ENCODE results near the gene RASA3. TPM values are rescaled to one million over a fixed set of nuclear protein-coding genes. Genes with fewer than 3 reads are reported as not detected.
A peak's percentile ranks its signal among the peaks of the same experiment; 100 is the strongest.

RASA3 gene
- total RNA-seq, 2 donors from 2014 or later: 6.5 to 9.0 TPM

DNA sequence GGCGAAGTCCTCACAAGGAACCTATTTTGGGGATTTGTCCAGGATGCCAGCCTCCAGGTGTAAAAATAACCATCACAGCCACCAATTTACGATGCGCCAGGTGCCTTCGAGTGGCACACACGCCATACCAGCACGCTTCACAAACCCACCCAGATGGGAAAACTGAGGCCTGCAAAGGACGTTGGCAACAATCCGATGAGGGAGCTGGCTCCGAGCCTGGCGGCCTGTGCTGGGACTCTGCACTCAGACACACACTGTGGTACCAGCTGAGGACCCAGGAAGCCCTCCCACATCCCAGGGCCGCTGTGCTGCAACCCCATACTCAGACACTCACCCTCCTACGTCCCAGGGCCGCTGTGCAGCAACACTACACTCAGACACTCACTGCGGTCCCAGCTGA is 93.5 kb downstream of the RASA3 start:
- no peak for DNase-seq
- ATAC-seq: no peak
- intact Hi-C loops (cut with DNase I, micrococcal nuclease): no loop called here

DNA sequence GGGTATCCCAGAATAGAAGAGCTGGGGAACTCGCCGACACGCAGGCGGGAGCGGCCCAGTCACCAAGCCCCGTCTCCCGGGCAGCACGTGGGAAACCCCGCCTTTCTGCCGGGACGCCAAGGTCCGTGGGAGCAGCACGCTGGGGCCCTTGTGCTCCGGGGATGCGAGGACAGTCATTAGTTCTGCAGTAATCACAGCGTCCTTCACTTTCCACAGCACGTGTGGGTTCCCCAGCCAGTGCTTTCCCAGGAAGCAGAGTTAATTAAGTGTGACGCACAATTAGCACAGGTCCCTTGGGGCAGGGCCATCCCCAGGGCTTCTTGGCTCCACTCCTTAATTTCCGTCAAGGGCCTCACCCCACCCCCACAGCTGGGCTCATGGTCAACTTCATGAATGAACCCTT is 94.2 kb downstream of the RASA3 start:
- intact Hi-C loops (cut with DNase I, micrococcal nuclease): no loop called here
- ATAC-seq: no peak
- no peak for DNase-seq

DNA sequence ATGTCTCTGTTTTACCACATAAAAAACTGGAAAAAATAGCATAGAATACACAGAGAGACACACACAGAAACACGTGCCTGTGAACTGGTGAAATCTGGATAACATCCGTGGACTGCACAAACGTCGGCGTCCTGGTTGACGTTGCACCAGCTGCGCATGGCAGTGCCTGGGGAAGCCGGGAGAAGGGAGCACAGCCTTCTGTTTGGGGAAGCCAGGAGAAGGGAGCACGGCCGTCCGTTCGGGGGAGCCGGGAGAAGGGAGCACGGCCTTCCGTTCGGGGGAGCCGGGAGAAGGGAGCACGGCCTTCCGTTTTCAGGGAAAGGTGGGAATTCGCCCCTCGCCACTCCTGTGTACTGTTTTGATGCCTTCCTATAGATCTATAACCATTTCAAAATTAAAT is 94.7 kb downstream of the RASA3 start:
- intact Hi-C loops (cut with DNase I, micrococcal nuclease): no loop called here
- DNase-seq (no peak), ATAC-seq (no peak)

DNA sequence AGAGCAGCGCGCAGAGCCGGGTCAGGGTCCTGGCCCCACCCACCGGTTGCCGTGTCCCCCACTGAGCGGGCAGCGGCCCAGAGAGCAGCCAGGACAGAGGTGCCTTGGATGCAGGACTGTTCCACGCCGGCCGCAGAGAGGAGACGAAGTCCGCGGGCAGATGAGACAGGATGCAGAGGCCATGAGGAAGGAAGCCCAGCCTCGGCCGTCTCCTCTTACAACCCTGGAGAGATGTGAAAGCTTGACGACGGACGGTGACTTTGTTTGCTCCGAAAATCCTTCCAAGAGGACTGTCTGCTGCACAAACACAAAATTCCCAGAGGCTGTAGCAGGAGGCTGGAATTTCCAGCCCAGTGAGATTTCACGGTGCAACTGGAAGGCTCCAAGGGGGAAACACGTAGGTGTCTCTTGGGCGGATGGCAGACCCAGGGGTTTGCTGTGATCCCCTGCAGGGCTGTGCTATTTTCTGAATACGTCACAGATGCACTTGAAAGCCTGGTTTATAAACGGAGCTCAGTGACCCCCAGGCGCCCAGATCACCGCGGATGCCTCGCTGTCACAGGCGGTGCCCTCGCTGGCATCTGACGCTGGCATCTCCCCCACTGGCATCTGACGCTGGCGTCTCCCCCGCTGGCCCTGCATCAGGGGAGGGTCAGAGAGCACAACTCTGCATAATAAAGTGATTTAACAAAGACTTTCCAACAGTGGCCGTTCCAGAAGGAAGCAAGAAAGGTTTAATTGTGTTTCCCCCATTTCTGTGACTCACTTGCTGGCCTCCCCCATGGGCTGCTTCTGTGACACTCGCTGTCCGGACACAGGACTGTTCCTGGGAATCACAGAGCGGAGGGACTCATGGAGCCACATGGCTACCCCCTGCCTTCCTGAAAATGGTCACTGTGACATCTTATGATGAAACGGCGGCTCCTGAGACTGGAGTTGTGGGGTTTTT is 96.6 kb downstream of the RASA3 start:
- no peak for DNase-seq
- ATAC-seq: no peak
- intact Hi-C loops (cut with DNase I, micrococcal nuclease): no loop called here

DNA sequence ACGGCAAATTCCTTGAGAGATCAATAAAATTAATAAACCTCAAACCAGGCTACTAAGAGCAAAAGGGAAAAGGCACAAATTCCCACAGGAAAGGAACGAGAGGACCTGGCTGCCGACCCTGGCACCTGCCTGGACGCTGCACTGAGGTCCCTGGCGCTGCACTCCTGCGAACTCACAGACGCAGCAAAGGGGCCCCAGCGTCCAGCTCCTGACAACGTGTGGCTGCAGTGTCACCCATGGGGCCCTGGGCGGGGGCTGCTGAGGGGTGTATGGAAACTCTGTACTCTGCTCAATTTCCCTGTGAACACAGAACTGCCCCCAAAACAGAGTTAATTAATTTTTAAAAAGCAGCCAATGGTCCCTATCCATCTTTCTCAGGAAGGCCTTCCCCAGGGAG is 97.2 kb downstream of the RASA3 start:
- ATAC-seq (no peak), DNase-seq (no peak)
- intact Hi-C loops (cut with DNase I, micrococcal nuclease): no loop called here

DNA sequence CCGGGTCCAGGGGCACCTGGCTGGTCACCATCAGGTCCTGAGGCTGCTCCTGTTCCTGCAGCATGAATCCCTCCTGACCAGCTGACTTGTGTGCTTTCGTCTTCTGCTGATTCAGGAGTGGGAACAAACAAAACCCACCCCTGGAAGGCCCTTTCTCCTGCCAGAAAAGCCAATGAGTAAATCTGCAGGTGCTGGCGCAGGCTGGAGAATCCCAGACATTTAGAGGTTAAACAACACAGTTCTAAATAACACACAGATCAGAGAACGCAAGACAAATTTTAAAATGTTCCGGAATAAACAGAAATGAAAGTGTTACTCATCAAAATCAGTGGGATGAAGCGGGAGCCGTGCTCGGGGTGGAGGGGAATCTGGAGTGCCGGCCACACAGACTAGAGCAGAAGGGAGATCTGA is 97.9 kb downstream of the RASA3 start:
- intact Hi-C loops (cut with DNase I, micrococcal nuclease): no loop called here
- DNase-seq (no peak), ATAC-seq (no peak)

DNA sequence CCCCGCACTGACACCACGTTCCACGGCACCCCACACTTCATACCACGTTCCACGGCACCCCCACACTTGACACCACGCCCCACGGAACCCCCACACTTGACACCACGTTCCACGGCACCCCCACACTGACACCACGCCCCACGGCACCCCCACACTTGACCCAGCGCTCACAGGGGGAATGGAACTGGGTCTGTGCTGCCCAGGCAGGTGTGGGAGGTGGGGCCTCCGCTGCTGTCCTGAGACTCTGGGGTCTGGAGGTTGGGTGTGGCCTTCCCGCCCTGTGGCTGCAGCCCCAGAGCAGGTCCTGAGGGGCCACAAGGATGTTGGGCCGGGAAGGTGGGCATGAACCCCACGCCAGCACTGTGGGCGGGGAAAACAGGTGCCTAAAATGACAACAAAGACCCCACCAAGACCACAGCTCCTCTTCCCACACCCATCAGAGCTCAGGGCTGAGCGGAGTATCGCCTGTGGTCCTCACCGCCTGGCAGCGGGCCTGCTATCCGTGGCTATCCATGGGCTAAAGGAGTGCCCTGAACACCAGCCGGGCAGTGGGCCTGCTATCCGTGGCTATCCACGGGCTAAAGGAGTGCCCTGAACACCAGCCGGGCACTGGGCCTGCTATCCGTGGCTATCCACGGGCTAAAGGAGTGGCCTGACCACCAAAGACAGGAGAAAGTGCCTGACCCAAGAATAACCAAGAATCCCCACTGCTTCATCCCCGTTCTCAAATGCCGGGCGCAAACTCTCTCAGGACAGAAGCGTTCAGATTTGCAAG is 98.7 kb downstream of the RASA3 start:
- ATAC-seq: no peak
- DNase-seq: no peak
- intact Hi-C loops (cut with DNase I, micrococcal nuclease): no loop called here

DNA sequence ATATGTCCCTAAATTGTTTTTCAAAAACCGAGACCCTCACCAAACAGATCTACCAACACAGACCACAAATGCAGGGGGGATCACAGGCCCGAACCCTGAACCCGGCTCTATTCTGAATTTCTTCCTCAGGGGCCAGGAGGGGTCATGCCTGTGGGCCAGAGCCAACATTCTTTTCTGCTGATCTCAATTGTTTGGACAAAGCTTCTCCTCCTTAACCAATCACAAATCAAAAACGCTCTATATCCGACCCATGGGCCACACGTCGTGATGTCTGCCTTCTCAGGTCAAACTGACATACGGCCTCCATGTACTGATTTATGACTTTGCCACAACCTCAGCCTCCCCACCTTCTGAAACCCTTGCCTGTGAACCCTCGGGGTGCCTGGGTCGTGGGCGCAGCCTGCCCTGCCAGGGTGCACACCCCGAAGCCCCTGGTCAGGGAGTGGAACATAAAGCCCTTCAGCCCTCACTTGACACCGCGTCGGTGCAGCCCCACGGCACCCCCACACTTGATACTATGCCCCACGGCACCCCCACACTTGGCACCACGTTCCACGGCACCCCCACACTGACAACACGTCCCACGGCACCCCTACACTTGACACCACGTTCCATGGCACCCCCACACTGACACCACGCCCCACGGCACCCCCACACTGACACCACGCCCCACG is 100.2 kb downstream of the RASA3 start:
- intact Hi-C loops (cut with DNase I, micrococcal nuclease): no loop called here
- ATAC-seq (no peak), DNase-seq (no peak)

DNA sequence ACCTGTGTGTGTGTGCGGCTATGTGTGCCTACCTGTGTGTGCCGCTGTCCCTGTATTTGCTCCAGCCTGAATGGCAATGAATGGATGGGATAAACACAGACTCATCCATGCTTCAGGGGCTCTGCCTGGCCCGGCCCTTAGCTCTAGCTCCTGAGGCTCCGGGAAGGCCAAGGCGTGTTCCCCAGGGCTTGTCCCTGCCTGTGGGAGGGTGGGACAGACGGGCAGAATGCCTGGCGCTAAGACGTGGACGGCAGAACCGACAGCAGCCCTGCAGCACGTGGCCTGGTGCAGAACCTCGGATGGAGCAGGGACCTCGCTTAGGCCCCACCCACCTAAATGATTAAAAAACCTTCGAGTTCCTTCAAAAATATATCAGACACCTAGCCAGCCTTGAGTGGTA is 100.8 kb downstream of the RASA3 start:
- no peak for ATAC-seq
- intact Hi-C loops (cut with DNase I, micrococcal nuclease): no loop called here
- DNase-seq: no peak

DNA sequence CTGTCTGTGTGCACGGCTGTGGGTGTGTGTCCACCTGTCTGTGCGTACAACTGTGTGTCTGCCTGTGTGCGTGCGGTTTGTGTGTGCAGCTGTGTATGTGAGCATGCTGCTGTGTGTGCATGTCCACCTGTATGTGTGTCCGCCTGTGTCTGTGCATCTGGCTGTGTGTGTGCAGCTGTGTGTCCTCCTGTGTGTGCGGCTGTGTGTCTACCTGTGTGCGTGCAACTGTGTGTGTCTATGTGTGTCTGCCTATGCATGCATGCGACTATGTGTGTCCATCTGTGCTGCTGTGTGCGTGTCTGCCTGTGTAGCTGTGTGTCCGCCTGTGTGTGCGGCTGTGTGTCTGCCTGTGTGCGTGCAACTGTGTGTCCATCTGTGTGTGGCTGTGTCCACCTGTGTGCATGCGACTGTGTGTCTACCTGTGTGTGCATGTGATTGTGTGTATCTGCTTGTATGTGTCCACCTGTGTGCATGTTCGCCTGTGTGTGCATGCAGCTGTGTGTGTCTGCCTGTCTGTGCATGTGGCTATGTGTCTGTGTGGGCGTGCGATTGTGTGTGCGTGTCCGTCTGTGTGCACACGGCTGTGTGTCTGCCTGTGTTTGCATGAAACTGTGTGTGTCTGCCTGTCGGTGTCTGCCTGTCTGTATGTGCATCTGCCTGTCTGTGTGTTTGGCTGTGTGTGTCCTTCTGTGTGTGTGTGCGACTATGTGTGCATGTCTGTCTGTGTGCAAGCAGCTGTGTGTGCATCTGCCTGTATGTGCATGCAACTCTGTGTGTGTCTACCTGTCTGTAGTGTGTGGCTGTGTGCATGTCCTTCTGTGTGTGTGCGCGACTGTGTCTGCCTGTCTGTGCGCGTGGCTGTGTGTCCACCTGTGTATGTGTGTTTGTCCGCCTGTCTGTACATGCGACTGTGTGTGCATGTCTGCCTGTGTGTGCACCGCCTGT is 101.5 kb downstream of the RASA3 start:
- ATAC-seq (no peak), DNase-seq (no peak)
- intact Hi-C loops (cut with DNase I, micrococcal nuclease): no loop called here

DNA sequence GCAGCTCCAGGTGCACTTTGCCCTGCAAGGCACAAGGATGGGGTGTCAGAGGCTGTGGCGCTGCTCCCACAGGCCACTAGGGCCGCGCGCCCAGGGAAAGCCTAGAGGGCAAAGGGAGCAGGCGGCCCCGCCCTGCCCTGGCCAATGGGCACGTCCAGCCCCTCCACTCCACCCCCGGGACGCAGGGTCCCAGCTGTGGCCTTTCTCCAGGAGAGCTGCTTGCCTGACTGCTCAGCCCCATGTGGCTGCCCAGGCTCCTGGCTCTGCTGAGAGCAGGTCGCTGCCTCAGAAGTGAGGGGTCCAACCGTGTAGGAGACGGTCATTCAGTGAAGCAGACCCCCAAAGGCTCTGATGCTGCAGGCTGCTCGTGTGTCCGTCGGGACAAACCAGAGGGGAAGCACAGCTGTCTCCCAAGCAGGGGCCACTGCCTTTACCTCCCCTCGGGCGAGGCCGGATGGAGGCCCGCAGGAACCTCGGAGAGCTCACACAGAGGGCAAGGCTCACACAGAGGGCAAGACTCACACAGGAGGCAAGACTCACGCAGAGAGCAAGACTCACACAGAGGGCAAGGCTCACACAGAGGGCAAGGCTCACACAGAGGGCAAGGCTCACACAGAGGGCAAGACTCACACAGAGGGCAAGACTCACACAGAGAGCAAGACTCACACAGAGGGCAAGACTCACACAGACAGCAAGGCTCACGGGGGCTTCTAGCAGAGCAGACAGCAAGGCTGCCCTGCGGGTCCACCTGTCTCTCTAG is 102.4 kb downstream of the RASA3 start:
- intact Hi-C loops (cut with DNase I, micrococcal nuclease): no loop called here
- ATAC-seq: no peak
- no peak for DNase-seq

DNA sequence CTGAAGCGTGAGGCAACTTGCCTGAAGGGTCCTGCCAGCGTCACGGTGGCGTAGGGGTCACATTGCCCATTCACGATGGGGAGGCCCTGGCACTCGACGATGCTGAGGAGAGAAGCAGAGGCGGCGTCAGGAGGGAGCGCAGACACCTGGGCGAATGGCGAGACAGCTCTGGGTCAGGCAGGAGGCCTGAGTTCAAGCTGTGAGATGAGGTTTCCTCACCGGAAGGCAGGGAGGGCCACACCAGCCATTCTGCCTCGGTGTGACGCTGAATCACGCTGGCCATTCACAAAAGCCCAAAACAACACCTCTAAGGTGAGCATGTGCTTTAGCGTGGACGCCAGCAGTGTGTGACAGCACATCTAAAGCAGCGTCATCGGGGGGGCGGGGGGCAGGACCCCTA is 104.6 kb downstream of the RASA3 start:
- intact Hi-C loops (cut with DNase I, micrococcal nuclease): no loop called here
- DNase-seq (no peak), ATAC-seq (no peak)

DNA sequence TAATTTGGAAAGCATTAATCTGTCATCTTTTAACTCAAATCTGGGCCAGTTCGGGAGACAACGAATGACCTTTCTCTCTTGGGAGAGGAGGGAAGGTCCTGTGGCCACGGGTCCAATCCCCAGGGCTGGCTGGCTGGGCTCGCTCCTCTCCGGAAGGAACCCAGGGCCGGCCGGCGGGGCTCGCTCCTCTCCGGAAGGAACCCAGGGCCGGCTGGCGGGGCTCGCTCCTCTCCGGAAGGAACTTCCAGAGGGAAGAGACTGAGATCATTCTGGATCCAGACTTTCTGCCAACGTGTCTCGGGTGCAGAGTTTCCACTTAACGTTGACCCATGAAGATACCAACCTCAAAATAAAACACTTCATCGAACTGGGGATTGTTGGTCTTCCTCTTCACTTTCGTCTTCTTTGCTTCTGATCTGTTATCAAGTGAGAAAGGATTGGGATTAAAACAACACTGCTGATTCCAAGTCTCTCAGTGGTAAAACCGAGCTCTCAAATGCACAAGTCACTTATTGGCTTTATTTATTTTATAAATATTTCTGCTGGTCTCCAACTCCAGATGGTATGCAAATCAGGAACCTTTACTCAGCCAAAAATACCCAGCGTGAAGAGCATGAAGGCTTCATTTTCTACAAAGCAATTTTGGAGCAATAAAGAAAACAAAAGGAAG is 105.2 kb downstream of the RASA3 start:
- no peak for ATAC-seq
- intact Hi-C loops (cut with DNase I, micrococcal nuclease): no loop called here
- no peak for DNase-seq

DNA sequence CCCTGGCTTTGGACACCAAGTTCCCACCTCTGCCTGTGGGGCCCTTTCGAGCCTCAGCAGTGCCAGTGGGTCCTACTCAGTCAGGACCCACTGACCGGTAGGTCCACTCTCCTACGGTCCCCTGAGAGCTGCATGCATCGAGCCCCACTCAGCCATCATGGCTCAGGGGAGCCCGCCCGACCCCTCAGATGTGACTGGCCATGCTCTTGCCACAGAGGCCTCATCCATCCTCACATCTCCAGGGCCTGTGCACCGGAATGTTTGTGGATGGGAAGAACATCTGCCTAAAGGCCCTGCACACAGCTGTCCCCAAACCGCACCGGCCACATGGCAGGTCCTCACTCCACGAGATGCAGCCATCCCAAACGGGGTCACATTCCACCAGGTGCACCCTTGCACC is 105.9 kb downstream of the RASA3 start:
- no peak for ATAC-seq
- no peak for DNase-seq
- intact Hi-C loops (cut with DNase I, micrococcal nuclease): no loop called here

DNA sequence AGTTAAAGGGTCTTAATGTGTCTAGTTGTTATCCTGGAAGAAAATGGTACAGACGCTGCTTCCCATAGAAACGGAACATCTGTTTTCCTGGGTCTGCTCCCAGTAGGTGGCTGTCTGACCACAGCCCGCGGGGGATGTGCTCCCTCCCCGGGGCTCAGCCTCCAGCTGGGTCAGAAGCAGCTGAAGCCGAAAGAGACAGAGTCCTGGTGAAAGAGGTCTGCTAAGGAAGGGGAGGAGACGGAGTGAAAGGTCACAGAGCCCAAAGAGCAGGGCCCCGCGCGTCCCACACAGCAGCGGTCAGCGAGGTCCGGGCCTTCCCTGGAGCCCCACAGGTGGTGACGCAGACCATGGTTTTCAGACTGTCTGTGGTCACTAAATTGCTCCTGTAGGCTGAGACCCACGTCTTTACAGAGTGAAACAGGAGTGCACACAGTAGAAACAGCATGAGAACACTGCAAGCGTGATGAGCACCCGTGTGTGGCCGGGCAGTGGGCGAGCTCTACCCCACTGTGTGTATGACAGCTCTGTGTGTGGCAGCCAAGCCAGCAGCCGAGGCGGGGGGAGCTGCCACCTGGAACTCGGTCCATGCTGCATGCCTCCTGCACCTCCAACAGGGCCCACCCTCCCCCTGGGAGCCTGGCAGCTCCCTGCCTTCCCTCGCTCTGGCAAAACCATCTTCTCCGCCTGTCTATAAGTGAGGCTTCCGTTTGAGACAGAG is 106.5 kb downstream of the RASA3 start:
- ATAC-seq: peak; percentile 46
- no peak for DNase-seq
- intact Hi-C loops (cut with DNase I, micrococcal nuclease): no loop called here

DNA sequence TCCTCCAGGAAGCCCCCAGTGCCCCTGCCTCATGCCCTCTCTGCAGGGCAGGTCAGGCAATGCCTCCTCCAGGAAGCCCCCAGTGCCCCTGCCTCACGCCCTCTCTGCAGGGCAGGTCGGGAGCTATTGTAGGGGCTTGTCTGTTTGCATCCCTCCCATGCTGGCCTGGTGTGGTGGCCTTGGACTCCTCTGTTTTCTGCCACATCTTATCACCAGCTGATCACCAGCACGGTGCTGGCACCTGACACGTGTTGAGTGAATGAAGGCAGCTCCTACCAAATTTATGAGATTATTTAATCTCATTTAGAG is 107.1 kb downstream of the RASA3 start:
- intact Hi-C loops (cut with DNase I, micrococcal nuclease): no loop called here
- ATAC-seq (no peak), DNase-seq (no peak)

Data from left colon (tissue), 2 donors.